ENCODE data around the gene NPAS2.

GRCh38 chr2:101041413-101041812 lies 221.5 kb downstream of the NPAS2 start:
- TF ChIP-seq CTCF (IDR thresholded peaks at IDR 0.05) (no peak), POLR2A (IDR thresholded peaks at IDR 0.05) (no peak)

Measured in tibial nerve (tissue), 3 donors.